Astrocyte of the hippocampus (primary cell): ENCODE measurements around the gene DNA2.

ENCODE experiments used
- DNase-seq: peaks from one replicate; pipeline ENCODE4 v3.0.0; 2011; ENCODE audit warnings: low read depth, low spot score

The DNA2 gene

GRCh38 chr10:68364101-68364886, 107.5 kb downstream of the DNA2 start:
- DNase-seq: peak; percentile 9
